ENCODE measurements around the gene SMIM44. TPM values are rescaled to one million over a fixed set of nuclear protein-coding genes. Genes with fewer than 3 reads are reported as not detected.
"Not testable (repeated sequence)": the region's sequence is repeated elsewhere in the genome, so short reads cannot be mapped to it uniquely, and the experiment has no call there.

Gene SMIM44
- polyA plus RNA-seq, 1 experiment: not detected

- H3K36me3 ChIP-seq (ENCODE audit: control insufficient read depth, insufficient read depth, low read length): peaks cover 42% of the 10 kb centered on the region
- no peak for DNase-seq (ENCODE audit: low read depth)
- H3K27me3 ChIP-seq (ENCODE audit: control insufficient read depth, insufficient read depth, low read length): no peaks in the 10 kb centered on the region
- no peak overlapping the region for H3K4me3 ChIP-seq (ENCODE audit: low read depth, low read length)
- ChIA-PET POLR2A (no interaction called here), CTCF (no interaction called here)
- no peak for TF ChIP-seq CTCF (IDR thresholded peaks at IDR 0.05; ENCODE audit: insufficient read depth, low read depth, low read length)
Observed at GRCh38 chr19:3455960-3456601, 27.2 kb downstream of the SMIM44 start.

- no peaks in the 10 kb centered on the region for H3K27me3 ChIP-seq (ENCODE audit: control insufficient read depth, insufficient read depth, low read length)
- no peak for TF ChIP-seq CTCF (IDR thresholded peaks at IDR 0.05; ENCODE audit: insufficient read depth, low read depth, low read length)
- DNase-seq (ENCODE audit: low read depth): no peak
- CTCF ChIA-PET: no interaction called here
- peaks cover 42% of the 10 kb centered on the region for H3K36me3 ChIP-seq (ENCODE audit: control insufficient read depth, insufficient read depth, low read length)
- no peak overlapping the region for H3K4me3 ChIP-seq (ENCODE audit: low read depth, low read length)
- POLR2A ChIA-PET: no interaction called here
Observed at GRCh38 chr19:3455393-3455955, 27.8 kb downstream of the SMIM44 start.

GRCh38 chr19:3454656-3455392, 28.4 kb downstream of the SMIM44 start:
- CTCF ChIA-PET: no interaction called here
- TF ChIP-seq CTCF (IDR thresholded peaks at IDR 0.05; ENCODE audit: insufficient read depth, low read depth, low read length): no peak
- DNase-seq (ENCODE audit: low read depth): no peak
- Histone ChIP-seq H3K27me3 (ENCODE audit: control insufficient read depth, insufficient read depth, low read length) (no peaks in the 10 kb centered on the region), H3K36me3 (ENCODE audit: control insufficient read depth, insufficient read depth, low read length) (peaks cover 40% of the 10 kb centered on the region), H3K4me3 (ENCODE audit: low read depth, low read length) (no peak overlapping the region)
- POLR2A ChIA-PET: no interaction called here

GRCh38 chr19:3453840-3454239, 29.4 kb downstream of the SMIM44 start:
- ChIA-PET POLR2A (no interaction called here), CTCF (no interaction called here)
- no peaks in the 10 kb centered on the region for H3K27me3 ChIP-seq (ENCODE audit: control insufficient read depth, insufficient read depth, low read length)
- DNase-seq (ENCODE audit: low read depth): no peak
- H3K36me3 ChIP-seq (ENCODE audit: control insufficient read depth, insufficient read depth, low read length): peaks cover 42% of the 10 kb centered on the region
- H3K4me3 ChIP-seq (ENCODE audit: low read depth, low read length): no peak overlapping the region
- TF ChIP-seq CTCF (IDR thresholded peaks at IDR 0.05; ENCODE audit: insufficient read depth, low read depth, low read length): no peak

GRCh38 chr19:3452942-3453214, 30.4 kb downstream of the SMIM44 start:
- POLR2A ChIA-PET; CTCF ChIA-PET; H3K4me3 ChIP-seq (ENCODE audit: low read depth, low read length); DNase-seq (ENCODE audit: low read depth); H3K27me3 ChIP-seq (ENCODE audit: control insufficient read depth, insufficient read depth, low read length): not testable (repeated sequence)
- H3K36me3 ChIP-seq (ENCODE audit: control insufficient read depth, insufficient read depth, low read length): peaks cover 43% of the 10 kb centered on the region

Data from BJ (cell line).